ENCODE data around the gene TSNAXIP1.
A peak's percentile ranks its signal among the peaks of the same experiment; 100 is the strongest.

Gene TSNAXIP1

GRCh38 chr16:67762385-67762784 is 44.3 kb upstream of the TSNAXIP1 start:
- peak; percentile 30 for DNase-seq (ENCODE audit: low read depth)
- TF ChIP-seq, protein P1, sequence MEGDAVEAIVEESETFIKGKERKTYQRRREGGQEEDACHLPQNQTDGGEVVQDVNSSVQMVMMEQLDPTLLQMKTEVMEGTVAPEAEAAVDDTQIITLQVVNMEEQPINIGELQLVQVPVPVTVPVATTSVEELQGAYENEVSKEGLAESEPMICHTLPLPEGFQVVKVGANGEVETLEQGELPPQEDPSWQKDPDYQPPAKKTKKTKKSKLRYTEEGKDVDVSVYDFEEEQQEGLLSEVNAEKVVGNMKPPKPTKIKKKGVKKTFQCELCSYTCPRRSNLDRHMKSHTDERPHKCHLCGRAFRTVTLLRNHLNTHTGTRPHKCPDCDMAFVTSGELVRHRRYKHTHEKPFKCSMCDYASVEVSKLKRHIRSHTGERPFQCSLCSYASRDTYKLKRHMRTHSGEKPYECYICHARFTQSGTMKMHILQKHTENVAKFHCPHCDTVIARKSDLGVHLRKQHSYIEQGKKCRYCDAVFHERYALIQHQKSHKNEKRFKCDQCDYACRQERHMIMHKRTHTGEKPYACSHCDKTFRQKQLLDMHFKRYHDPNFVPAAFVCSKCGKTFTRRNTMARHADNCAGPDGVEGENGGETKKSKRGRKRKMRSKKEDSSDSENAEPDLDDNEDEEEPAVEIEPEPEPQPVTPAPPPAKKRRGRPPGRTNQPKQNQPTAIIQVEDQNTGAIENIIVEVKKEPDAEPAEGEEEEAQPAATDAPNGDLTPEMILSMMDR (IDR thresholded peaks at IDR 0.05; ENCODE audit: insufficient read depth, low read depth, low read length, missing control alignments): no peak
- no peak overlapping the region for H3K4me3 ChIP-seq (ENCODE audit: low read length)

DNA sequence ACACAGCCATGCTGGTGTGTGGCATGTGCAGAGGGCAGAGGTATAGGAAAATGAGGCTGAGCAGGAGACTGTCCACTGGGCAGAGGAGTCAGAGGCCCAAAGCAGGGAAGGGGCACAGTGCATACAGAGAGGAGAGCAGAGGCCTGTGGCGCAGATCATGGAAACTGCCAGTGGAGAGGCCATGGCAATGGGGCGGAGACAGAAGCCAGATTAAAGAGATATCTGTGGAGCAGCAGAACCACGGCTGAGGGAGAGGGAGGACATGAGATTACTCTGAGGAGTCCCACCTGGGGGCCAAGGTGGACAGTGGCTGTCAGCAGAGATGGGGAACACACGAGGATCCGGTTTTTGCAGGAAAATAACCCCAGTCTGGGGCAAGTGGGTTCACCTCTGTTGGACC is 43.6 kb upstream of the TSNAXIP1 start:
- DNase-seq (ENCODE audit: low read depth): no peak
- no peak overlapping the region for H3K4me3 ChIP-seq (ENCODE audit: low read length)
- TF ChIP-seq, protein P1 (IDR thresholded peaks at IDR 0.05; ENCODE audit: insufficient read depth, low read depth, low read length, missing control alignments): no peak

GRCh38 chr16:67764158-67764667 is 42.5 kb upstream of the TSNAXIP1 start:
- no peak overlapping the region for H3K4me3 ChIP-seq (ENCODE audit: low read length)
- TF ChIP-seq, protein P1 (IDR thresholded peaks at IDR 0.05; ENCODE audit: insufficient read depth, low read depth, low read length, missing control alignments): no peak

GRCh38 chr16:67766291-67766690 is 40.4 kb upstream of the TSNAXIP1 start:
- no peak overlapping the region for H3K4me3 ChIP-seq (ENCODE audit: low read length)
- TF ChIP-seq, protein P1 (IDR thresholded peaks at IDR 0.05; ENCODE audit: insufficient read depth, low read depth, low read length, missing control alignments): no peak
- no peak for DNase-seq (ENCODE audit: low read depth)

More at GRCh38 chr16:67764158-67764667, 42.5 kb upstream of the TSNAXIP1 start:
- no peak for DNase-seq (ENCODE audit: low read depth)

DNA sequence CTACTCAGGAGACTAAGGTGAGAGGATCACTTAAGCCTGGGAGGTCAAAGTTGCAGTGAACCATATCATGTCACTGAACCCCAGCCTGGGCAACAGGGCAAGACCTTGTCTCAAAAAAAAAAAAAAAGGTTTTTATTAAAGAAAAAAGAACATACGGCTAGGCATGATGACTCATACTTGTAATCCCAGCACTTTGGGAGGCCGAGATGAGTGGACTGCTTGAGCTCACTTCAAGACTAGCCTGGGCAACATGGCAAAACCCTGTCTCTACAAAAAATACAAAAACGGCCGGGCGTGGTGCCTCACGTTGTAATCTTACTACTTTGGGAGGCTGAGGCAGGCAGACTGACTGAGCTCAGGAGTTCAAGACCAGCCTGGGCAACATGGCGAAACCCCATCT is 38.7 kb upstream of the TSNAXIP1 start:
- no peak overlapping the region for H3K4me3 ChIP-seq (ENCODE audit: low read length)
- DNase-seq (ENCODE audit: low read depth): peak; percentile 76
- TF ChIP-seq, protein P1 (IDR thresholded peaks at IDR 0.05; ENCODE audit: insufficient read depth, low read depth, low read length, missing control alignments): no peak

DNA sequence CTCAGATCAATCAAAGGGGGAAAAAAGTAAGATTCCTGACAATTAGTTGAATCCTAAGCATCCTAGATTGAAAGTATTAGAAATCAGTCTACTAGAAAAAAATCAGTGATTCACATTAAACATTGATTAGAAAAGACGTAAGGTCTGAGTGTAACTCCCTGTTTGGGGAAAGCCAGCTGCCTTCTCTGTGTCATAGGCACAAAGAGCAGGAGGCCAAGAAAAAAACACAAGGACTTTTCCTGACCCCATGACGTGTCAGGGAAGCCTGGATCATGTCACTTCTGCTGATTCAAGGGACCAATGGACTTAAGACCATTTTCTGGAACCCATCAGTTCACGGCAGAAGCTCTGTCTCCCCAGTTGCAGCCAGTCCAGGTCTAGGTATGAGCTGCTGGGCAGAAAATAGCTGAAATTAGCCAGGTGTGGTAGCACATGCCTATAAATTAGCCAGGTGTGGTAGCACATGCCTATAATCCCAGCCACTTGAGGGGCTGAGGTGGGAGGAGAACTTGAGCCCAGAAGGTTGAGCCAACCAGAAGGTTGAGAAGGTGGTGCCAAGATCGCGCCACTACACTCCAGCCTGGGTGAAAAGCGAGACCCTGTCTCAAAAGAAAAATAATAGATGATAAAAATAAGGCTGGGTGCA is 36.2 kb upstream of the TSNAXIP1 start:
- DNase-seq (ENCODE audit: low read depth): no peak
- TF ChIP-seq, protein P1 (IDR thresholded peaks at IDR 0.05; ENCODE audit: insufficient read depth, low read depth, low read length, missing control alignments): no peak
- H3K4me3 ChIP-seq (ENCODE audit: low read length): no peak overlapping the region

- no peak for DNase-seq (ENCODE audit: low read depth)
- TF ChIP-seq, protein P1 (IDR thresholded peaks at IDR 0.05; ENCODE audit: insufficient read depth, low read depth, low read length, missing control alignments): no peak
- no peak overlapping the region for H3K4me3 ChIP-seq (ENCODE audit: low read length)
These were observed 33.6 kb upstream of the TSNAXIP1 start for GRCh38 chr16:67773099-67773498.

All from epithelial cell of esophagus (primary cell).